ENCODE results near the gene GINS2. TPM values are rescaled to one million over a fixed set of nuclear protein-coding genes. Genes with fewer than 3 reads are reported as not detected.

The GINS2 gene
- total RNA-seq, 1 experiment from 2014 or later = 53.3 TPM

DNA sequence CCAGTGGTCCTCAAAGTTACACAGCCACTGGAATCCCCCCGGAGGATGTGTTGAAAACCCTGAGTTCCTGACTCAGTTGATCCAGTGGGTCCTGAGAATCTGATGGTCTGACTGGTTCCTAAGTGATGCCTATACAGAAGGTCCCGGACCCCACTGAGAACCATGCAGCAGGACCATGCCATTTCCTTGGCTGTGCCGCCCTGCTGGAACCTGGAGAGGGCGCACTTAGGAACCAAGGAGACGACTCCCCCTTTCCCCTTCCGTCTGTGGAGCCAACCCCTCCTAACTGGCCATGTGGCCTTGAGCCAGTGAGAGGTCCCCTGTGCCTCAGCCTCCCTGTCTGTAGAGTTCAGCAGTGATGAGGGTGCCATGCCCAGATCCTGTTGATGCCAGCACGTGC lies 40.1 kb upstream of the GINS2 start:
- DNase-seq (ENCODE audit: low read depth, low spot score) (no peak), ATAC-seq (peak; percentile 51; the same call in 1 of the 2 replicates)
- Histone ChIP-seq H3K4me2 (ENCODE audit: low read length) (no peak overlapping the region), H3K27ac (ENCODE audit: low read depth, low read length) (no peak overlapping the region), H3K9me2 (ENCODE audit: insufficient read depth) (no peaks in the 10 kb centered on the region), H3K79me2 (ENCODE audit: insufficient read depth, low read length) (no peaks in the 10 kb centered on the region; the same call in 1 of the 2 replicates), H3K9ac (ENCODE audit: low read length) (no peak overlapping the region), H2AFZ (ENCODE audit: low read depth, low read length, poor library complexity, severe bottlenecking) (no peak overlapping the region), H3K36me3 (ENCODE audit: control insufficient read depth in 1 of 2, insufficient read depth in 2 of 2, low read length in 2 of 2) (peaks cover 0 to 10% of the 10 kb centered on the region in 2 experiments; a peak in 1 of 4 replicates), H3K9me3 (ENCODE audit: control insufficient read depth in 1 of 2, insufficient read depth in 1 of 2, low read depth in 1 of 2, low read length in 2 of 2) (no peaks in the 10 kb centered on the region), H3K4me3 (replicated peaks in 1 of 2; ENCODE audit: low read depth in 1 of 2, low read length in 2 of 2) (no peak overlapping the region), H4K20me1 (ENCODE audit: insufficient read depth) (no peaks in the 10 kb centered on the region), H3K27me3 (ENCODE audit: insufficient read depth, low read length) (no peaks in the 10 kb centered on the region), H3K4me1 (ENCODE audit: control insufficient read depth in 1 of 2, insufficient read depth in 2 of 2, low read length in 2 of 2) (no peaks in the 10 kb centered on the region)
- RAD21 ChIA-PET (ENCODE audit: low non-redundant PET in 1 of 2, low total read pairs in 2 of 2, uncharacterized antibody in 2 of 2, unreplicated experiment in 2 of 2) = no interaction called here
- POLR2A ChIA-PET = no interaction called here
- no peak for TF ChIP-seq ELF1 (IDR thresholded peaks at IDR 0.05; ENCODE audit: borderline replicate concordance, low read depth)
- TF ChIP-seq, protein P1, sequence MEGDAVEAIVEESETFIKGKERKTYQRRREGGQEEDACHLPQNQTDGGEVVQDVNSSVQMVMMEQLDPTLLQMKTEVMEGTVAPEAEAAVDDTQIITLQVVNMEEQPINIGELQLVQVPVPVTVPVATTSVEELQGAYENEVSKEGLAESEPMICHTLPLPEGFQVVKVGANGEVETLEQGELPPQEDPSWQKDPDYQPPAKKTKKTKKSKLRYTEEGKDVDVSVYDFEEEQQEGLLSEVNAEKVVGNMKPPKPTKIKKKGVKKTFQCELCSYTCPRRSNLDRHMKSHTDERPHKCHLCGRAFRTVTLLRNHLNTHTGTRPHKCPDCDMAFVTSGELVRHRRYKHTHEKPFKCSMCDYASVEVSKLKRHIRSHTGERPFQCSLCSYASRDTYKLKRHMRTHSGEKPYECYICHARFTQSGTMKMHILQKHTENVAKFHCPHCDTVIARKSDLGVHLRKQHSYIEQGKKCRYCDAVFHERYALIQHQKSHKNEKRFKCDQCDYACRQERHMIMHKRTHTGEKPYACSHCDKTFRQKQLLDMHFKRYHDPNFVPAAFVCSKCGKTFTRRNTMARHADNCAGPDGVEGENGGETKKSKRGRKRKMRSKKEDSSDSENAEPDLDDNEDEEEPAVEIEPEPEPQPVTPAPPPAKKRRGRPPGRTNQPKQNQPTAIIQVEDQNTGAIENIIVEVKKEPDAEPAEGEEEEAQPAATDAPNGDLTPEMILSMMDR (IDR thresholded peaks at IDR 0.05 in 2 of 3, conservative IDR thresholded peaks at IDR 0.05 in 1 of 3; ENCODE audit: borderline replicate concordance in 1 of 3, insufficient read depth in 1 of 3, low read depth in 2 of 3, low read length in 2 of 3) = peak in 2 of 3 experiments; percentile 77; a peak in 4 of 6 replicates
- BruUV-seq (replicated peaks) = no TSS peak
- CTCF ChIA-PET = no interaction called here
- intact Hi-C loops (cut with micrococcal nuclease) = no loop called here

DNA sequence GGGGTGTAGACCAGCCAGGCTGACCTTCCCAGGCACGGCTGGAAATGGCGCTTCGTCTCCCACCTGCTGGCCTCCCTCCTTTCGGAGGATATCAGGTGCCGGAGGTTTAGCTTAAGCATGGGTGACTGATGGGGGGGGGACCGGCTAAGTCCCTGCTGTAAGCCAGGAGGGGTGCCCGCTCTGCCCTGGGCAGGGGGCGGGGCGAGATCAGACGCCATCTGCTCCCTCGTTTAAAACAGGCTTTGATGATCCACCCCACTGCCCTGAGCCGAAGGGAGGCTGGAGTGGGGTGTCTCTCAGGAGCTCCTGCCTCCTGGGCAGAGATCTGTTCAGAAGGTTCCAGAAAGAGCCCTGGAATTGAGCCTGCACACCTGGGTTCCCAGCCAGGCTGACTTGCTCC lies 36.2 kb upstream of the GINS2 start:
- H3K9ac ChIP-seq (ENCODE audit: low read length) = no peak overlapping the region
- POLR2A ChIA-PET = no interaction called here
- no TSS peak for BruUV-seq (replicated peaks)
- CTCF ChIA-PET = no interaction called here
- no peak for DNase-seq (ENCODE audit: low read depth, low spot score)
- no peak for ATAC-seq
- H3K36me3 ChIP-seq (ENCODE audit: control insufficient read depth in 1 of 2, insufficient read depth in 2 of 2, low read length in 2 of 2) = peaks cover 0 to 10% of the 10 kb centered on the region in 2 experiments; a peak in 1 of 4 replicates
- no peak overlapping the region for H2AFZ ChIP-seq (ENCODE audit: low read depth, low read length, poor library complexity, severe bottlenecking)
- intact Hi-C loops (cut with micrococcal nuclease) = no loop called here
- H3K4me2 ChIP-seq (ENCODE audit: low read length) = no peak overlapping the region
- H3K27me3 ChIP-seq (ENCODE audit: insufficient read depth, low read length) = no peaks in the 10 kb centered on the region
- no peaks in the 10 kb centered on the region for H3K9me3 ChIP-seq (ENCODE audit: control insufficient read depth in 1 of 2, insufficient read depth in 1 of 2, low read depth in 1 of 2, low read length in 2 of 2)
- H3K27ac ChIP-seq (ENCODE audit: low read depth, low read length) = no peak overlapping the region
- H3K4me1 ChIP-seq (ENCODE audit: control insufficient read depth in 1 of 2, insufficient read depth in 2 of 2, low read length in 2 of 2) = peaks cover 19 to 29% of the 10 kb centered on the region in 2 experiments
- H3K4me3 ChIP-seq (replicated peaks in 1 of 2; ENCODE audit: low read depth in 1 of 2, low read length in 2 of 2) = no peak overlapping the region
- H3K79me2 ChIP-seq (ENCODE audit: insufficient read depth, low read length) = no peaks in the 10 kb centered on the region; the same call in 1 of the 2 replicates
- TF ChIP-seq RAD21 (IDR thresholded peaks at IDR 0.05; ENCODE audit: low read depth) (no peak), ZNF274 (IDR thresholded peaks at IDR 0.05; ENCODE audit: low read depth, low read length) (no peak), YY1 (IDR thresholded peaks at IDR 0.05; ENCODE audit: extremely low read depth, insufficient replicate concordance, low read depth, low read length) (no peak), POLR2A (IDR thresholded peaks at IDR 0.05; ENCODE audit: borderline replicate concordance, extremely low read depth, insufficient read depth, insufficient read length) (no peak), POLR2AphosphoS5 (IDR thresholded peaks at IDR 0.05; ENCODE audit: low read depth, low read length) (no peak), EZH2 (IDR thresholded peaks at IDR 0.05) (no peak), EGR1 (IDR thresholded peaks at IDR 0.05; ENCODE audit: low read depth) (no peak), ELF1 (IDR thresholded peaks at IDR 0.05; ENCODE audit: borderline replicate concordance, low read depth) (no peak), CBX3 (IDR thresholded peaks at IDR 0.05; ENCODE audit: low read depth) (no peak), EZH2phosphoT487 (IDR thresholded peaks at IDR 0.05; ENCODE audit: borderline replicate concordance) (no peak), SP1 (IDR thresholded peaks at IDR 0.05; ENCODE audit: low read depth) (no peak), SIN3A (IDR thresholded peaks at IDR 0.05; ENCODE audit: low read depth) (no peak), TCF7L2 (IDR thresholded peaks at IDR 0.05; ENCODE audit: borderline replicate concordance, extremely low read depth, insufficient read depth, insufficient read length) (no peak), CEBPB (IDR thresholded peaks at IDR 0.05; ENCODE audit: low read depth) (no peak)
- TF ChIP-seq, protein P2, sequence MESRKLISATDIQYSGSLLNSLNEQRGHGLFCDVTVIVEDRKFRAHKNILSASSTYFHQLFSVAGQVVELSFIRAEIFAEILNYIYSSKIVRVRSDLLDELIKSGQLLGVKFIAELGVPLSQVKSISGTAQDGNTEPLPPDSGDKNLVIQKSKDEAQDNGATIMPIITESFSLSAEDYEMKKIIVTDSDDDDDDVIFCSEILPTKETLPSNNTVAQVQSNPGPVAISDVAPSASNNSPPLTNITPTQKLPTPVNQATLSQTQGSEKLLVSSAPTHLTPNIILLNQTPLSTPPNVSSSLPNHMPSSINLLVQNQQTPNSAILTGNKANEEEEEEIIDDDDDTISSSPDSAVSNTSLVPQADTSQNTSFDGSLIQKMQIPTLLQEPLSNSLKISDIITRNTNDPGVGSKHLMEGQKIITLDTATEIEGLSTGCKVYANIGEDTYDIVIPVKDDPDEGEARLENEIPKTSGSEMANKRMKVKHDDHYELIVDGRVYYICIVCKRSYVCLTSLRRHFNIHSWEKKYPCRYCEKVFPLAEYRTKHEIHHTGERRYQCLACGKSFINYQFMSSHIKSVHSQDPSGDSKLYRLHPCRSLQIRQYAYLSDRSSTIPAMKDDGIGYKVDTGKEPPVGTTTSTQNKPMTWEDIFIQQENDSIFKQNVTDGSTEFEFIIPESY (IDR thresholded peaks at IDR 0.05; ENCODE audit: extremely low read depth, insufficient replicate concordance, low read length) = no peak
- TF ChIP-seq, protein P3, sequence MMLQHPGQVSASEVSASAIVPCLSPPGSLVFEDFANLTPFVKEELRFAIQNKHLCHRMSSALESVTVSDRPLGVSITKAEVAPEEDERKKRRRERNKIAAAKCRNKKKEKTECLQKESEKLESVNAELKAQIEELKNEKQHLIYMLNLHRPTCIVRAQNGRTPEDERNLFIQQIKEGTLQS (IDR thresholded peaks at IDR 0.05) = no peak
- H3K9me2 ChIP-seq (ENCODE audit: insufficient read depth) = no peaks in the 10 kb centered on the region
- H4K20me1 ChIP-seq (ENCODE audit: insufficient read depth) = no peaks in the 10 kb centered on the region
- RAD21 ChIA-PET (ENCODE audit: low non-redundant PET in 1 of 2, low total read pairs in 2 of 2, uncharacterized antibody in 2 of 2, unreplicated experiment in 2 of 2) = no interaction called here
